ENCODE data around the gene KRTAP10-3. TPM values are rescaled to one million over a fixed set of nuclear protein-coding genes. Genes with fewer than 3 reads are reported as not detected.

KRTAP10-3 gene
- total and polyA plus RNA-seq, 2 of the 13 experiments (the other 11 are each of a cell fraction or from before 2014, with no cell fraction given), result not detected

- TF ChIP-seq TGIF2 (CRISPR knock-in tag; IDR thresholded peaks at IDR 0.05), result peak; percentile 29; the same call in 1 of the 2 replicates
- peak; percentile 93 for TF ChIP-seq RNF2 (conservative IDR thresholded peaks at IDR 0.05; ENCODE audit: low read depth)
- TF ChIP-seq ASH2L (IDR thresholded peaks at IDR 0.05; ENCODE audit: insufficient read length, low read depth, low read length), result peak; percentile 52
- 0 out of 2 replicates have a peak, but pooled peaks have one; percentile 68 for TF ChIP-seq ZHX1 (CRISPR knock-in tag; IDR thresholded peaks at IDR 0.05; ENCODE audit: low read depth)
- TF ChIP-seq E2F1 (CRISPR knock-in tag; IDR thresholded peaks at IDR 0.05), result peak; percentile 60; the same call in 1 of the 2 replicates
- peak; percentile 85 for TF ChIP-seq ZNF430 (CRISPR knock-in tag; IDR thresholded peaks at IDR 0.05)
- TF ChIP-seq, protein P1, sequence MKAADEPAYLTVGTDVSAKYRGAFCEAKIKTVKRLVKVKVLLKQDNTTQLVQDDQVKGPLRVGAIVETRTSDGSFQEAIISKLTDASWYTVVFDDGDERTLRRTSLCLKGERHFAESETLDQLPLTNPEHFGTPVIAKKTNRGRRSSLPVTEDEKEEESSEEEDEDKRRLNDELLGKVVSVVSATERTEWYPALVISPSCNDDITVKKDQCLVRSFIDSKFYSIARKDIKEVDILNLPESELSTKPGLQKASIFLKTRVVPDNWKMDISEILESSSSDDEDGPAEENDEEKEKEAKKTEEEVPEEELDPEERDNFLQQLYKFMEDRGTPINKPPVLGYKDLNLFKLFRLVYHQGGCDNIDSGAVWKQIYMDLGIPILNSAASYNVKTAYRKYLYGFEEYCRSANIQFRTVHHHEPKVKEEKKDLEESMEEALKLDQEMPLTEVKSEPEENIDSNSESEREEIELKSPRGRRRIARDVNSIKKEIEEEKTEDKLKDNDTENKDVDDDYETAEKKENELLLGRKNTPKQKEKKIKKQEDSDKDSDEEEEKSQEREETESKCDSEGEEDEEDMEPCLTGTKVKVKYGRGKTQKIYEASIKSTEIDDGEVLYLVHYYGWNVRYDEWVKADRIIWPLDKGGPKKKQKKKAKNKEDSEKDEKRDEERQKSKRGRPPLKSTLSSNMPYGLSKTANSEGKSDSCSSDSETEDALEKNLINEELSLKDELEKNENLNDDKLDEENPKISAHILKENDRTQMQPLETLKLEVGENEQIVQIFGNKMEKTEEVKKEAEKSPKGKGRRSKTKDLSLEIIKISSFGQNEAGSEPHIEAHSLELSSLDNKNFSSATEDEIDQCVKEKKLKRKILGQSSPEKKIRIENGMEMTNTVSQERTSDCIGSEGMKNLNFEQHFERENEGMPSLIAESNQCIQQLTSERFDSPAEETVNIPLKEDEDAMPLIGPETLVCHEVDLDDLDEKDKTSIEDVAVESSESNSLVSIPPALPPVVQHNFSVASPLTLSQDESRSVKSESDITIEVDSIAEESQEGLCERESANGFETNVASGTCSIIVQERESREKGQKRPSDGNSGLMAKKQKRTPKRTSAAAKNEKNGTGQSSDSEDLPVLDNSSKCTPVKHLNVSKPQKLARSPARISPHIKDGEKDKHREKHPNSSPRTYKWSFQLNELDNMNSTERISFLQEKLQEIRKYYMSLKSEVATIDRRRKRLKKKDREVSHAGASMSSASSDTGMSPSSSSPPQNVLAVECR (CRISPR knock-in tag; IDR thresholded peaks at IDR 0.05; ENCODE audit: borderline replicate concordance), result peak; percentile 65; the same call in 1 of the 2 replicates
- TF ChIP-seq, protein P2, sequence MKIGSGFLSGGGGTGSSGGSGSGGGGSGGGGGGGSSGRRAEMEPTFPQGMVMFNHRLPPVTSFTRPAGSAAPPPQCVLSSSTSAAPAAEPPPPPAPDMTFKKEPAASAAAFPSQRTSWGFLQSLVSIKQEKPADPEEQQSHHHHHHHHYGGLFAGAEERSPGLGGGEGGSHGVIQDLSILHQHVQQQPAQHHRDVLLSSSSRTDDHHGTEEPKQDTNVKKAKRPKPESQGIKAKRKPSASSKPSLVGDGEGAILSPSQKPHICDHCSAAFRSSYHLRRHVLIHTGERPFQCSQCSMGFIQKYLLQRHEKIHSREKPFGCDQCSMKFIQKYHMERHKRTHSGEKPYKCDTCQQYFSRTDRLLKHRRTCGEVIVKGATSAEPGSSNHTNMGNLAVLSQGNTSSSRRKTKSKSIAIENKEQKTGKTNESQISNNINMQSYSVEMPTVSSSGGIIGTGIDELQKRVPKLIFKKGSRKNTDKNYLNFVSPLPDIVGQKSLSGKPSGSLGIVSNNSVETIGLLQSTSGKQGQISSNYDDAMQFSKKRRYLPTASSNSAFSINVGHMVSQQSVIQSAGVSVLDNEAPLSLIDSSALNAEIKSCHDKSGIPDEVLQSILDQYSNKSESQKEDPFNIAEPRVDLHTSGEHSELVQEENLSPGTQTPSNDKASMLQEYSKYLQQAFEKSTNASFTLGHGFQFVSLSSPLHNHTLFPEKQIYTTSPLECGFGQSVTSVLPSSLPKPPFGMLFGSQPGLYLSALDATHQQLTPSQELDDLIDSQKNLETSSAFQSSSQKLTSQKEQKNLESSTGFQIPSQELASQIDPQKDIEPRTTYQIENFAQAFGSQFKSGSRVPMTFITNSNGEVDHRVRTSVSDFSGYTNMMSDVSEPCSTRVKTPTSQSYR (CRISPR knock-in tag; IDR thresholded peaks at IDR 0.05; ENCODE audit: borderline replicate concordance), result peak; percentile 39; the same call in 1 of the 2 replicates
- peak; percentile 55; the same call in 1 of the 2 replicates for TF ChIP-seq DRAP1 (CRISPR knock-in tag; IDR thresholded peaks at IDR 0.05)
- TF ChIP-seq ZNF788 (CRISPR knock-in tag; IDR thresholded peaks at IDR 0.05; ENCODE audit: borderline replicate concordance), result peak; percentile 90
- TF ChIP-seq MNT (IDR thresholded peaks at IDR 0.05), result peak; percentile 20; the same call in 1 of the 2 replicates
Measured at GRCh38 chr21:44593598-44594405, 35.2 kb upstream of the KRTAP10-3 start (continued).
